SHP77 (cell line): ENCODE data around the gene MARCHF11.

Experiments
- DNase-seq, 2 experiments: peaks; one replicate each; lab custom pipeline; 2025; lab: John Stamatoyannopoulos, UW

Gene MARCHF11

GRCh38 chr5:16179511-16179935 lies at the start of gene MARCHF11:
Gene MARCHF11 (minus strand): TSS chr5:16179791. CDS start chr5:16179575, 216 bp downstream.
- DNase-seq = peak; percentile 52 to 67

GRCh38 chr5:16225927-16226326 lies 46.3 kb upstream of the MARCHF11 start:
- no peak for DNase-seq

- no peak for DNase-seq
Observed at GRCh38 chr5:16192311-16192710, 12.7 kb upstream of the MARCHF11 start.

- no peak for DNase-seq
Observed at GRCh38 chr5:16180789-16181082, 1.1 kb upstream of the MARCHF11 start.

GRCh38 chr5:16179936-16180788 lies 571 bp upstream of the MARCHF11 start:
- peak in 1 of 2 experiments; percentile 18 for DNase-seq

GRCh38 chr5:16178745-16179372 lies 732 bp downstream of the MARCHF11 start:
- peak; percentile 34 to 59 for DNase-seq

- DNase-seq = no peak
Observed at GRCh38 chr5:16169550-16169949, 10.0 kb downstream of the MARCHF11 start.

GRCh38 chr5:16160706-16161105 lies 18.9 kb downstream of the MARCHF11 start:
- peak; percentile 88 to 96 for DNase-seq

- DNase-seq = no peak
Observed at GRCh38 chr5:16159636-16160035, 20.0 kb downstream of the MARCHF11 start.

- no peak for DNase-seq
Observed at GRCh38 chr5:16156152-16156551, 23.4 kb downstream of the MARCHF11 start.

- DNase-seq = peak; percentile 87 to 95
Observed at GRCh38 chr5:16152601-16153568, 26.7 kb downstream of the MARCHF11 start.

- DNase-seq = no peak
Observed at GRCh38 chr5:16149621-16150020, 30.0 kb downstream of the MARCHF11 start.

- no peak for DNase-seq
Observed at GRCh38 chr5:16147179-16147900, 32.3 kb downstream of the MARCHF11 start.

GRCh38 chr5:16144416-16144815 lies 35.2 kb downstream of the MARCHF11 start:
- no peak for DNase-seq

GRCh38 chr5:16143361-16144049 lies 36.1 kb downstream of the MARCHF11 start:
- DNase-seq = no peak

GRCh38 chr5:16140944-16141343 lies 38.6 kb downstream of the MARCHF11 start:
- no peak for DNase-seq

- no peak for DNase-seq
Observed at GRCh38 chr5:16140417-16140816, 39.2 kb downstream of the MARCHF11 start.

GRCh38 chr5:16137177-16137576 lies 42.4 kb downstream of the MARCHF11 start:
- DNase-seq = no peak

- DNase-seq = no peak
Observed at GRCh38 chr5:16135506-16135905, 44.1 kb downstream of the MARCHF11 start.

GRCh38 chr5:16135003-16135402 lies 44.6 kb downstream of the MARCHF11 start:
- peak; percentile 19 to 20 for DNase-seq

GRCh38 chr5:16134204-16134603 lies 45.4 kb downstream of the MARCHF11 start:
- DNase-seq = no peak
